Activated CD8-positive, alpha-beta memory T cell treated with anti-CD3 and anti-CD28 coated beads, Interleukin-2, amount 50 U/mL, for 48 hours (primary cell): ENCODE data around the gene GLCE.
"Not testable (repeated sequence)": the region's sequence is repeated elsewhere in the genome, so short reads cannot be mapped to it uniquely, and the experiment has no call there.

Experiments used
- DNase-seq: peaks from one replicate; pipeline ENCODE4 v3.0.0-alpha.2; 2020

The GLCE gene

GRCh38 chr15:69277316-69277715 lies 116.9 kb downstream of the GLCE start:
- DNase-seq = no peak

- DNase-seq = no peak
These were observed 119.2 kb downstream of the GLCE start for GRCh38 chr15:69279636-69280035.

- no peak for DNase-seq
These were observed 120.3 kb downstream of the GLCE start for GRCh38 chr15:69280783-69281182.

GRCh38 chr15:69282104-69282743 lies 121.8 kb downstream of the GLCE start:
- peak; percentile 17 for DNase-seq

GRCh38 chr15:69285834-69286233 lies 125.4 kb downstream of the GLCE start:
- DNase-seq = peak; percentile 22

- peak; percentile 3 for DNase-seq
These were observed 127.6 kb downstream of the GLCE start for GRCh38 chr15:69288011-69288410.

GRCh38 chr15:69288531-69289341 lies 128.3 kb downstream of the GLCE start:
- DNase-seq = peak; percentile 34

GRCh38 chr15:69289342-69290146 lies 129.1 kb downstream of the GLCE start:
- DNase-seq = peak; percentile 7

GRCh38 chr15:69290346-69291164 lies 130.1 kb downstream of the GLCE start:
- no peak for DNase-seq

- not testable (repeated sequence) for DNase-seq
These were observed 131.2 kb downstream of the GLCE start for GRCh38 chr15:69291651-69292050.

GRCh38 chr15:69292826-69293420 lies 132.5 kb downstream of the GLCE start:
- no peak for DNase-seq

- no peak for DNase-seq
These were observed 133.5 kb downstream of the GLCE start for GRCh38 chr15:69293741-69294615.

- DNase-seq = no peak
These were observed 136.2 kb downstream of the GLCE start for GRCh38 chr15:69296606-69297005.

- no peak for DNase-seq
These were observed 137.4 kb downstream of the GLCE start for GRCh38 chr15:69297642-69298353.

GRCh38 chr15:69298354-69298696 lies 137.9 kb downstream of the GLCE start:
- no peak for DNase-seq

GRCh38 chr15:69298697-69299441 lies 138.4 kb downstream of the GLCE start, which contains the start of gene PAQR5:
Gene PAQR5 (plus strand): TSS chr15:69298912. CDS start chr15:69360081, 61,169 bp downstream.
- no peak for DNase-seq

- DNase-seq = no peak
These were observed 139.0 kb downstream of the GLCE start for GRCh38 chr15:69299451-69299886.

GRCh38 chr15:69299943-69300588 lies 139.6 kb downstream of the GLCE start:
- DNase-seq = no peak

- not testable (repeated sequence) for DNase-seq
These were observed 140.7 kb downstream of the GLCE start for GRCh38 chr15:69301101-69301500.
